Measurements from ENCODE around the gene LMF2. TPM values are rescaled to one million over a fixed set of nuclear protein-coding genes. Genes with fewer than 3 reads are reported as not detected.

LMF2 gene
- polyA plus RNA-seq, 1 donor = 48.8 TPM

- H3K27me3 ChIP-seq (ENCODE audit: control insufficient read depth, insufficient read depth, low read length) = peaks cover 39% of the 10 kb centered on the region
- H3K9me3 ChIP-seq (ENCODE audit: control insufficient read depth, low read depth, low read length) = peaks cover 16% of the 10 kb centered on the region
- WGBS (ENCODE audit: insufficient coverage, low lambda C conversion rate) = no CpG with 5 or more reads among the region's 15 CpGs
- H3K4me3 ChIP-seq (ENCODE audit: low read length) = peak overlapping the region; percentile 40
- DNase-seq = peak in 1 of 2 donors; percentile 31
- peaks cover 39% of the 10 kb centered on the region for H3K4me1 ChIP-seq (ENCODE audit: control insufficient read depth, insufficient read depth, low read length)
- peak overlapping the region; percentile 40 for H3K27ac ChIP-seq (ENCODE audit: low read length)
- H3K36me3 ChIP-seq (ENCODE audit: control insufficient read depth, insufficient read depth, low read length) = peaks cover 3% of the 10 kb centered on the region
These were observed 21.3 kb upstream of the LMF2 start for GRCh38 chr22:50528682-50529415.

GRCh38 chr22:50527921-50528681 lies 20.6 kb upstream of the LMF2 start:
- peaks cover 34% of the 10 kb centered on the region for H3K27me3 ChIP-seq (ENCODE audit: control insufficient read depth, insufficient read depth, low read length)
- H3K4me1 ChIP-seq (ENCODE audit: control insufficient read depth, insufficient read depth, low read length) = peaks cover 47% of the 10 kb centered on the region
- peaks cover 16% of the 10 kb centered on the region for H3K9me3 ChIP-seq (ENCODE audit: control insufficient read depth, low read depth, low read length)
- H3K36me3 ChIP-seq (ENCODE audit: control insufficient read depth, insufficient read depth, low read length) = peaks cover 10% of the 10 kb centered on the region
- no peak overlapping the region for H3K4me3 ChIP-seq (ENCODE audit: low read length)
- no peak overlapping the region for H3K27ac ChIP-seq (ENCODE audit: low read length)
- DNase-seq = no peak
- WGBS (ENCODE audit: insufficient coverage, low lambda C conversion rate) = no CpG with 5 or more reads among the region's 18 CpGs

GRCh38 chr22:50526834-50527801 lies 19.6 kb upstream of the LMF2 start:
- peaks cover 16% of the 10 kb centered on the region for H3K9me3 ChIP-seq (ENCODE audit: control insufficient read depth, low read depth, low read length)
- H3K4me3 ChIP-seq (ENCODE audit: low read length) = peak overlapping the region; percentile 49
- peaks cover 26% of the 10 kb centered on the region for H3K27me3 ChIP-seq (ENCODE audit: control insufficient read depth, insufficient read depth, low read length)
- peak overlapping the region; percentile 88 for H3K27ac ChIP-seq (ENCODE audit: low read length)
- peaks cover 20% of the 10 kb centered on the region for H3K36me3 ChIP-seq (ENCODE audit: control insufficient read depth, insufficient read depth, low read length)
- WGBS (ENCODE audit: insufficient coverage, low lambda C conversion rate) = no CpG with 5 or more reads among the region's 29 CpGs
- DNase-seq = no peak
- peaks cover 45% of the 10 kb centered on the region for H3K4me1 ChIP-seq (ENCODE audit: control insufficient read depth, insufficient read depth, low read length)

GRCh38 chr22:50526108-50526833 lies 18.8 kb upstream of the LMF2 start:
- Histone ChIP-seq H3K27me3 (ENCODE audit: control insufficient read depth, insufficient read depth, low read length) (peaks cover 18% of the 10 kb centered on the region), H3K36me3 (ENCODE audit: control insufficient read depth, insufficient read depth, low read length) (peaks cover 29% of the 10 kb centered on the region), H3K4me3 (ENCODE audit: low read length) (peak overlapping the region; percentile 49), H3K4me1 (ENCODE audit: control insufficient read depth, insufficient read depth, low read length) (peaks cover 39% of the 10 kb centered on the region), H3K9me3 (ENCODE audit: control insufficient read depth, low read depth, low read length) (peaks cover 16% of the 10 kb centered on the region), H3K27ac (ENCODE audit: low read length) (peak overlapping the region; percentile 88)
- WGBS (ENCODE audit: insufficient coverage, low lambda C conversion rate) = no CpG with 5 or more reads among the region's 77 CpGs
- peak; percentile 75 to 87 for DNase-seq

GRCh38 chr22:50525858-50526107 lies 18.3 kb upstream of the LMF2 start:
- WGBS (ENCODE audit: insufficient coverage, low lambda C conversion rate) = no CpG with 5 or more reads among the region's 33 CpGs
- H3K36me3 ChIP-seq (ENCODE audit: control insufficient read depth, insufficient read depth, low read length) = peaks cover 34% of the 10 kb centered on the region
- H3K27me3 ChIP-seq (ENCODE audit: control insufficient read depth, insufficient read depth, low read length) = peaks cover 13% of the 10 kb centered on the region
- peak overlapping the region; percentile 52 for H3K4me3 ChIP-seq (ENCODE audit: low read length)
- H3K4me1 ChIP-seq (ENCODE audit: control insufficient read depth, insufficient read depth, low read length) = peaks cover 35% of the 10 kb centered on the region
- H3K9me3 ChIP-seq (ENCODE audit: control insufficient read depth, low read depth, low read length) = peaks cover 13% of the 10 kb centered on the region
- peak overlapping the region; percentile 88 for H3K27ac ChIP-seq (ENCODE audit: low read length)
- DNase-seq = no peak

DNA sequence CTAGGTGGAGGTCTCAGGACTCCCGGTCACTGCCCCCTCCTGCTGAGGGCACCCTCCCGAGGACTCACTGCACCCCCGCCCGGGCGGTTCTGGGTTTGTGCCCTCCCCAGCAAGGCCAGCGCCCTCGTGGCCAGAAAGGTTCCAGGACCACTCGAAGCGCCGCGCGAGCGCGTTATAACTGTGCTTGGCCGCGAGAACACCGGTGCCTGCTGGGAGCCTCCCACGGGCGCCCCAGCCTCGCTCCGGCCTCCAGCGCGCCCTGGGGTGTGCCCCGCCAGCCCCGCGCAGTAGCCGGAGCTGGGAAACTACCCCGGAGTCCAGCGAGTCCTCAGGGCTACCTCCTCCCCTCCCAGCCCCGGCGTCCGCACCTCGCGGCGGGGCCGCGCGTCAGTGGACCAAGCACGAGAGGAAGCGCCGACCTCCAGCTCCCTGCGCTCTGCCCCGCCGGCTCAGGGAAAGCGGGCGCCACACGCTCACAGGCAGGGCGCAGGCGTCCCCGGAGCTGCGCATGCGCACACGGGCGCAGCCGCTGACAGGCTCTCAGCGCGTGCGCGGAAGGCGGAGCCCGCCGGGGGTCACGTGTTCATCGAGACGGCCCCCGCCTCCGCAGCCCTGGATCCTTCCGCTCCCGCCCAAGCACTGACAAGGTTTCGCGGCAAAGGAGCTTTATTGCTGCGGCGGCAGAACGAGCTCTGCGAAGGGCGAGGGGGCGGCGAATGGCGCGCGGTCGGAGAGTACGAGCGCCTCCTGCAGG lies 17.8 kb upstream of the LMF2 start, which contains the start of gene SCO2:
Gene SCO2 (minus strand): TSS at position 495 of the 754 bp plus-strand sequence. CDS start 1,187 bp downstream, outside the sequence.
- Histone ChIP-seq H3K4me3 (ENCODE audit: low read length) (peak within 1 kb of the TSS; percentile 52), H3K4me1 (ENCODE audit: control insufficient read depth, insufficient read depth, low read length) (peaks cover 31% of the 10 kb centered on the region), H3K9me3 (ENCODE audit: control insufficient read depth, low read depth, low read length) (peaks cover 9% of the 10 kb centered on the region), H3K36me3 (ENCODE audit: control insufficient read depth, insufficient read depth, low read length) (peaks cover 34% of the 10 kb centered on the region), H3K27me3 (ENCODE audit: control insufficient read depth, insufficient read depth, low read length) (peaks cover 8% of the 10 kb centered on the region), H3K27ac (ENCODE audit: low read length) (peak within 1 kb of the TSS; percentile 88)
- DNase-seq = peak; percentile 98 to 99
- no CpG with 5 or more reads among the region's 84 CpGs for WGBS (ENCODE audit: insufficient coverage, low lambda C conversion rate)

GRCh38 chr22:50524676-50525103 lies 17.2 kb upstream of the LMF2 start:
- H3K27me3 ChIP-seq (ENCODE audit: control insufficient read depth, insufficient read depth, low read length) = peaks cover 5% of the 10 kb centered on the region
- peaks cover 29% of the 10 kb centered on the region for H3K4me1 ChIP-seq (ENCODE audit: control insufficient read depth, insufficient read depth, low read length)
- peaks cover 8% of the 10 kb centered on the region for H3K9me3 ChIP-seq (ENCODE audit: control insufficient read depth, low read depth, low read length)
- peaks cover 34% of the 10 kb centered on the region for H3K36me3 ChIP-seq (ENCODE audit: control insufficient read depth, insufficient read depth, low read length)
- peak in 1 of 2 donors; percentile 92 for DNase-seq
- peak overlapping the region; percentile 52 for H3K4me3 ChIP-seq (ENCODE audit: low read length)
- no CpG with 5 or more reads among the region's 19 CpGs for WGBS (ENCODE audit: insufficient coverage, low lambda C conversion rate)
- H3K27ac ChIP-seq (ENCODE audit: low read length) = peak overlapping the region; percentile 88

DNA sequence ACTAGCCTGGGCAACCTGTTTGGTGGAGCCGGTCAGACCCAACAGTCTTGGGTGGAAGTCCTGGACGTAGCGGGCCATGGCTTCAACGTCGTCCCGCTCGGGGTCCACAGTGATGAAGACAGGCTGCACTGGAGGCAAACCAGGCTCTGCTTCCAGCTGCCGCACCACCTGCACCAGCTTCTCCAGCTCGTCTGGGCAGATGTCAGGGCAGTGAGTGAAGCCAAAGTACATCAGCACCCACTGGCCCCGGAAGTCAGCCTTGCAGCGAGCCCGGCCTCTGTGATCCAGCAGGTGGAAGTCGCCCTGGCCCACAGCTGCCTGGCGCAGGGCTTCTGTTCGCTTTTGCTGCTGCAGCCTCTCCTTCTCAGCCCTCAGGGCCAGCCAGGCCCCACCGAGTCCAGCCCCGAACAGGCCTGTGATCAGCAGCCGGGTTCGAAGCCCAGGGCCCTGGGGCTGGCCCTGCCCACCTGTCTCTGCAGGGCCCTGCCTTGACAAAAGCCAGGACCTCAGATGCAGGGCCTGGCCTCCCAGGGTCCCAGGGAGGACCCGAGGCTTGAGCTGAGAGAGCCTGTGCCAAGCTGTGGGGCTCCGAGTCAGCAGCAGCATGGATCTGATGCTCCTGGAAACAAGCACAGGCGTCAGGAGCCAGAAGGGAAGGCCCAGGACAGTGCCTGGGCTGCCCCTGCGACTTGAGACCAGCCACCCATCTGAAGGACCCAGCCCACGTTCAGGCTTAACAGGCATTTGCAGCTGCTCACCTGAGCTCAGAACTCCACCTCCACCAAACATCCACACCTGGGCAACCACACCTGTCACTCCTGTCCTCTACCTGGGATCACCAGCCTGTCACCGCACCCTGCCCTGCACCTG lies 16.5 kb upstream of the LMF2 start:
- Histone ChIP-seq H3K4me1 (ENCODE audit: control insufficient read depth, insufficient read depth, low read length) (peaks cover 24% of the 10 kb centered on the region), H3K27ac (ENCODE audit: low read length) (peak overlapping the region; percentile 88), H3K36me3 (ENCODE audit: control insufficient read depth, insufficient read depth, low read length) (peaks cover 39% of the 10 kb centered on the region), H3K4me3 (ENCODE audit: low read length) (peak overlapping the region; percentile 52), H3K27me3 (ENCODE audit: control insufficient read depth, insufficient read depth, low read length) (no peaks in the 10 kb centered on the region), H3K9me3 (ENCODE audit: control insufficient read depth, low read depth, low read length) (peaks cover 2% of the 10 kb centered on the region)
- WGBS (ENCODE audit: insufficient coverage, low lambda C conversion rate) = no CpG with 5 or more reads among the region's 25 CpGs
- DNase-seq = no peak
